ENCODE results near the gene RUNX1.

GRCh38 chr21:34857874-34858273 is 191.2 kb downstream of the RUNX1 start:
- TF ChIP-seq GATA2 (IDR thresholded peaks at IDR 0.05; ENCODE audit: low read depth, low read length) (no peak), GATA3 (IDR thresholded peaks at IDR 0.05; ENCODE audit: low read depth, low read length) (no peak)
